Endothelial cell of umbilical vein (primary cell): ENCODE measurements around the gene CCDC9B.

Source experiments
- EZH2 ChIP-seq: IDR thresholded peaks from 2 replicates; pipeline ENCODE4 v1.6.1; 2012; ENCODE audit warnings: borderline replicate concordance, low read depth, mild to moderate bottlenecking, moderate library complexity, low read length, inconsistent platforms; ENCODE audit not compliant: severe bottlenecking
- JUN ChIP-seq: IDR thresholded peaks from 2 replicates; pipeline ENCODE4 v1.6.1; 2011; ENCODE audit warnings: borderline replicate concordance, low read depth; ENCODE audit not compliant: insufficient read length, insufficient read depth
- POLR2A ChIP-seq: IDR thresholded peaks from 2 replicates; pipeline ENCODE4 v1.6.1; 2012; ENCODE audit warnings: low read depth, mild to moderate bottlenecking, control low read depth, low read length
- POLR2AphosphoS5 ChIP-seq: IDR thresholded peaks from 2 replicates; pipeline ENCODE4 v1.6.1; 2012; ENCODE audit warnings: low read depth, mild to moderate bottlenecking, control low read depth, low read length, moderate library complexity; ENCODE audit not compliant: insufficient read depth
- TF ChIP-seq, protein P1 (sequence below), 2 donors: IDR thresholded peaks; 1 replicate in 1 of 2; 2 replicates in 1 of 2; pipeline ENCODE4 v1.5.1; 2011; ENCODE audit warnings: low read length in 2 of 2, mild to moderate bottlenecking in 2 of 2, moderate library complexity in 2 of 2, control low read depth in 1 of 2, inconsistent platforms in 1 of 2, low read depth in 1 of 2; ENCODE audit not compliant: insufficient read depth in 1 of 2; ENCODE audit errors: extremely low read depth in 1 of 2
- TF ChIP-seq, protein P2 (sequence below): IDR thresholded peaks from 2 replicates; pipeline ENCODE4 v1.6.1; 2011; ENCODE audit not compliant: insufficient read depth, insufficient read length

DNA sequence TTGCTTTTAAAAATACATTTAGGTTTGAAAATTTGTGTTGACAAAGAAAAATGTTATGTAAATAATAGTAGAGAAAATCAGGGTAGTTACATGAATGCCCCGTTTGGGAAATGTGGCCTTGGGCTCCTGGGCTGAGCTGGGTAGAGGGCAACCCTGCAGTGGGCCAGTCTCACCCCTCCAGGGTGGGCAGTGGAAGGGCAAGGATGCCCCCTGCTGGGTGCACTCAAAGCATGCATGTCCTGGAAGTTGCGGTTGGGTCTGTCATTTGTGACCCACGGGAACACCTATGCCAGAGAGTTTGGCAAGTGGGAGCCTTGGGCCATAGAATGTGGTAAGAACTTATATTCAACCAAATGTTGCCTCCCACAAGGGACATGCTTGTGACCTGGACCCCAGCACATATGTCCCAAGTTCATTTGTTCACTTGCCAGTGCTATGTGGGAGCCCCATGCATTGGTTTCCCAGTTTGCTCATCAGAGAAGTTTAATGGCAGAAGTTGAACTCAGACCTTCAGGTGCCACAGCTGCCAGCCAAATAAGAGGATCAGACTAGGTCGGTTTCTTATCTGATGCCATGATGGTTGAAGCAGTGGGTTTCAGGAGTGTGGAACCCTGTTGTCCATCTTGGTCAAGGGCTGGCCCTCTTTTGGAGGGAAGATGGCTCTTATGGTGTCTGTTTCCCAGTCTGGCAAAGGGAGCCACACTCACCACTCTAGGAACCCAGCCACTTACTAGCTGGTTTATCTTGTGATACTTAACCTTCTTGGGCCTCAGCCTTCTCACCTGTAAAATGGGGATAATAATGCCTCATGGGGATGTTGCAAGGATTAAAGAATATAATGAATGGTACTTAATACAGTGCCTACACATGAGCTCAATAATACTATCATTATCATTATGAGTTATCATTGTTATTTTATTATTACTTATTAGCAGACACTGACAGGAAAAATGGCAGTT is 30.5 kb downstream of the CCDC9B start:
- TF ChIP-seq POLR2A: no peak
- TF ChIP-seq, protein P1, sequence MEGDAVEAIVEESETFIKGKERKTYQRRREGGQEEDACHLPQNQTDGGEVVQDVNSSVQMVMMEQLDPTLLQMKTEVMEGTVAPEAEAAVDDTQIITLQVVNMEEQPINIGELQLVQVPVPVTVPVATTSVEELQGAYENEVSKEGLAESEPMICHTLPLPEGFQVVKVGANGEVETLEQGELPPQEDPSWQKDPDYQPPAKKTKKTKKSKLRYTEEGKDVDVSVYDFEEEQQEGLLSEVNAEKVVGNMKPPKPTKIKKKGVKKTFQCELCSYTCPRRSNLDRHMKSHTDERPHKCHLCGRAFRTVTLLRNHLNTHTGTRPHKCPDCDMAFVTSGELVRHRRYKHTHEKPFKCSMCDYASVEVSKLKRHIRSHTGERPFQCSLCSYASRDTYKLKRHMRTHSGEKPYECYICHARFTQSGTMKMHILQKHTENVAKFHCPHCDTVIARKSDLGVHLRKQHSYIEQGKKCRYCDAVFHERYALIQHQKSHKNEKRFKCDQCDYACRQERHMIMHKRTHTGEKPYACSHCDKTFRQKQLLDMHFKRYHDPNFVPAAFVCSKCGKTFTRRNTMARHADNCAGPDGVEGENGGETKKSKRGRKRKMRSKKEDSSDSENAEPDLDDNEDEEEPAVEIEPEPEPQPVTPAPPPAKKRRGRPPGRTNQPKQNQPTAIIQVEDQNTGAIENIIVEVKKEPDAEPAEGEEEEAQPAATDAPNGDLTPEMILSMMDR (IDR thresholded peaks at IDR 0.05; ENCODE audit: extremely low read depth in 1 of 2, insufficient read depth in 1 of 2, low read depth in 1 of 2, low read length in 2 of 2): peak; percentile 81 to 88
- TF ChIP-seq EZH2: no peak
- TF ChIP-seq, protein P2, sequence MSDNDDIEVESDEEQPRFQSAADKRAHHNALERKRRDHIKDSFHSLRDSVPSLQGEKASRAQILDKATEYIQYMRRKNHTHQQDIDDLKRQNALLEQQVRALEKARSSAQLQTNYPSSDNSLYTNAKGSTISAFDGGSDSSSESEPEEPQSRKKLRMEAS: no peak
- no peak for TF ChIP-seq POLR2AphosphoS5
- TF ChIP-seq JUN: no peak
